B cell (primary cell): ENCODE results near the gene SLIT3. TPM values are rescaled to one million over a fixed set of nuclear protein-coding genes. Genes with fewer than 3 reads are reported as not detected.

ENCODE experiments used
- ATAC-seq: fragments of 200-7000 bp; cut with Tn5 transposase; one replicate; pipeline ENCODE4 v1.10.0; 2021; ENCODE audit warnings: low read depth, mild to moderate bottlenecking, moderate number of reproducible peaks, moderate library complexity
- CTCF ChIA-PET: fragments of 350-600 bp; sonication (Branson Sonifier 250); formaldehyde crosslinking; loops from one replicate; lab custom pipeline; 2021; ENCODE audit warnings: antibody characterized with exemption, inconsistent platforms; lab: Charles Lee
- POLR2A ChIA-PET: fragments of 350-600 bp; sonication (Branson Sonifier 250); formaldehyde crosslinking; loops from one replicate; lab custom pipeline; 2021; ENCODE audit warnings: antibody characterized with exemption; lab: Charles Lee
- DNase-seq: peaks from one replicate; pipeline ENCODE4 v3.0.0; 2013
- H2AFZ ChIP-seq: 2 replicates; pipeline ENCODE4 v1.6.1; 2012; ENCODE audit warnings: mild to moderate bottlenecking, low read depth, low read length; ENCODE audit not compliant: insufficient read depth, poor library complexity, severe bottlenecking
- H3K27ac ChIP-seq, 2 donors: 1 replicate in 1 of 2; 2 replicates in 1 of 2; pipeline ENCODE4 v1.5.1; 2012 to 2013; ENCODE audit warnings: low read length in 2 of 2, mild to moderate bottlenecking in 2 of 2, moderate library complexity in 1 of 2
- H3K27me3 ChIP-seq, 4 experiments: fragments of 200-600 bp in 1 of 4; sonication (generic) in 1 of 4; replicated peaks in 1 of 4; 1 replicate in 2 of 4; 2 replicates in 2 of 4; pipeline versions ENCODE4 v1.6.1 to v1.7.0; 2013 to 2016; ENCODE audit warnings: low read length in 3 of 4, mild to moderate bottlenecking in 2 of 4, mixed read lengths in 1 of 4, moderate library complexity in 1 of 4; ENCODE audit not compliant: insufficient read depth in 4 of 4, control insufficient read depth in 3 of 4; ENCODE audit errors: control extremely low read depth in 1 of 4
- H3K36me3 ChIP-seq, 2 experiments: replicated peaks in 1 of 2; 1 replicate in 1 of 2; 2 replicates in 1 of 2; pipeline versions ENCODE4 v1.6.1 to v1.7.1; 2013; ENCODE audit warnings: low read length in 1 of 2; ENCODE audit not compliant: insufficient read depth in 2 of 2, control insufficient read depth in 1 of 2; ENCODE audit errors: control extremely low read depth in 1 of 2, extremely low read depth in 1 of 2
- H3K4me1 ChIP-seq, 2 donors: fragments of 200-600 bp in 1 of 2; sonication (generic) in 1 of 2; 1 replicate in 1 of 2; 2 replicates in 1 of 2; pipeline versions ENCODE4 v1.5.1 to v1.6.1; 2013 to 2017; ENCODE audit warnings: low read length in 2 of 2; ENCODE audit not compliant: control insufficient read depth in 2 of 2, insufficient read depth in 2 of 2
- H3K4me2 ChIP-seq: replicated peaks from 2 replicates; pipeline ENCODE3; 2012; ENCODE audit warnings: mild to moderate bottlenecking, low read depth, low read length; ENCODE audit not compliant: poor library complexity, severe bottlenecking
- H3K4me3 ChIP-seq, 5 experiments: fragments of 200-600 bp in 1 of 5; sonication (generic) in 1 of 5; 1 replicate in 3 of 5; 2 replicates in 2 of 5; pipeline versions ENCODE4 v1.5.1 to v1.7.0; 2011 to 2016; ENCODE audit warnings: low read length in 4 of 5, mild to moderate bottlenecking in 4 of 5, low read depth in 2 of 5, control low read depth in 1 of 5, moderate library complexity in 1 of 5; ENCODE audit not compliant: insufficient read depth in 1 of 5; ENCODE audit errors: control extremely low read depth in 1 of 5, extremely low read depth in 1 of 5
- H3K79me2 ChIP-seq: fragments of 200-600 bp; sonication (generic); one replicate; pipeline ENCODE4 v1.6.0; 2016; ENCODE audit warnings: low read length; ENCODE audit not compliant: control insufficient read depth, insufficient read depth
- H3K9ac ChIP-seq: fragments of 200-600 bp; sonication (generic); 2 replicates; pipeline ENCODE4 v1.6.1; 2017; ENCODE audit warnings: mild to moderate bottlenecking, low read length, moderate library complexity
- H3K9me3 ChIP-seq, 3 donors: one replicate each; pipeline versions ENCODE4 v1.6.1 to v1.7.1; 2013; ENCODE audit warnings: low read length in 2 of 3; ENCODE audit not compliant: control insufficient read depth in 2 of 3, insufficient read depth in 1 of 3; ENCODE audit errors: control extremely low read depth in 1 of 3
- H4K20me1 ChIP-seq: 2 replicates; pipeline ENCODE4 v1.6.0; 2012; ENCODE audit warnings: mild to moderate bottlenecking, low read length; ENCODE audit not compliant: insufficient read depth, control insufficient read depth, poor library complexity, severe bottlenecking
- H3K27ac Mint-ChIP-seq: one replicate; pipeline ENCODE4 v1.8.0; 2021; ENCODE audit warnings: mixed read lengths
- H3K27me3 Mint-ChIP-seq: one replicate; pipeline ENCODE4 v1.8.0; 2021; ENCODE audit warnings: mixed read lengths
- H3K4me1 Mint-ChIP-seq: one replicate; pipeline ENCODE4 v1.8.0; 2021; ENCODE audit warnings: mixed read lengths
- H3K4me3 Mint-ChIP-seq: one replicate; pipeline ENCODE4 v1.8.0; 2021; ENCODE audit warnings: mixed read lengths
- H3K9me3 Mint-ChIP-seq: one replicate; pipeline ENCODE4 v1.8.0; 2022; ENCODE audit warnings: mixed read lengths; ENCODE audit not compliant: insufficient read depth
- CTCF ChIP-seq: fragments of 200-600 bp; IDR thresholded peaks from one replicate; pipeline ENCODE4 v1.8.0; 2022; ENCODE audit warnings: antibody characterized with exemption, mild to moderate bottlenecking
- EZH2 ChIP-seq: IDR thresholded peaks from 2 replicates; pipeline ENCODE4 v1.6.1; 2012; ENCODE audit warnings: borderline replicate concordance, low read depth, mild to moderate bottlenecking, moderate library complexity, low read length; ENCODE audit not compliant: insufficient read depth, poor library complexity, severe bottlenecking
- WGBS: methylation state at CpG from one replicate; pipeline ENCODE4 v1.1.5; 2013; ENCODE audit warnings: missing lambda C conversion rate; ENCODE audit not compliant: insufficient coverage; 5-methylcytosine and 5-hydroxymethylcytosine counted together
- intact Hi-C: fragments of 100-400 bp; cut with micrococcal nuclease; formaldehyde crosslinking; loops from one replicate; pipeline ENCODE4 v1.10.0; 2022
- polyA plus RNA-seq: library from polyadenylated mRNA; depleted of rRNA; stranded (reverse); fragments of >200 nt; gene quantifications from 2 replicates; pipeline ENCODE4 v1.2.3, GENCODE V29; 2012
- total RNA-seq, 2 donors: library from RNA; stranded (reverse); fragments of 120-200 nt in 1 of 2; gene quantifications; 1 replicate in 1 of 2; 2 replicates in 1 of 2; pipeline versions ENCODE4 v1.2.3 to v1.2.4, GENCODE V29; 2013 to 2022

SLIT3 gene
- total and polyA plus RNA-seq, 2 donors (not counting 1 experiment from before 2014, with no cell fraction given): not detected

GRCh38 chr5:168786147-168786546 is 514.8 kb downstream of the SLIT3 start:
- H3K4me1 Mint-ChIP-seq: no peaks in the 10 kb centered on the region

GRCh38 chr5:168784454-168784853 is 516.5 kb downstream of the SLIT3 start:
- DNase-seq (no peak), ATAC-seq (no peak)
- H3K4me1 Mint-ChIP-seq: no peaks in the 10 kb centered on the region
- CTCF ChIA-PET: no interaction called here
- Histone ChIP-seq H2AFZ (no peak overlapping the region), H3K9me3 (no peaks in the 10 kb centered on the region), H3K36me3 (no peaks in the 10 kb centered on the region), H3K79me2 (no peaks in the 10 kb centered on the region), H3K4me1 (no peaks in the 10 kb centered on the region), H3K27ac (no peak overlapping the region), H3K9ac (no peak overlapping the region), H4K20me1 (no peaks in the 10 kb centered on the region), H3K27me3 (no peaks in the 10 kb centered on the region), H3K4me3 (no peak overlapping the region), H3K4me2 (no peak overlapping the region)
- POLR2A ChIA-PET: no interaction called here
- TF ChIP-seq CTCF (no peak), EZH2 (no peak)
- no peak overlapping the region for H3K27ac Mint-ChIP-seq
- no peaks in the 10 kb centered on the region for H3K9me3 Mint-ChIP-seq
- no peak overlapping the region for H3K4me3 Mint-ChIP-seq
- intact Hi-C loops: no loop called here
- no peaks in the 10 kb centered on the region for H3K27me3 Mint-ChIP-seq
- WGBS: no CpG with 5 or more reads among the region's 4 CpGs

More at GRCh38 chr5:168786147-168786546, 514.8 kb downstream of the SLIT3 start:
- Histone ChIP-seq H3K9ac (no peak overlapping the region), H3K4me2 (no peak overlapping the region), H3K4me1 (no peaks in the 10 kb centered on the region), H3K79me2 (no peaks in the 10 kb centered on the region), H3K4me3 (no peak overlapping the region), H3K9me3 (no peaks in the 10 kb centered on the region), H3K27ac (no peak overlapping the region), H3K36me3 (no peaks in the 10 kb centered on the region), H2AFZ (no peak overlapping the region), H4K20me1 (no peaks in the 10 kb centered on the region), H3K27me3 (no peaks in the 10 kb centered on the region)
- DNase-seq: no peak
- whole genome bisulfite sequencing: 86% methylated on average over 2 of the region's 3 CpGs
- Mint-ChIP-seq H3K27ac (no peak overlapping the region), H3K27me3 (no peaks in the 10 kb centered on the region), H3K4me3 (no peak overlapping the region), H3K9me3 (no peaks in the 10 kb centered on the region)
- intact Hi-C loops: no loop called here
- no peak for TF ChIP-seq EZH2
- no peak for TF ChIP-seq CTCF
- ATAC-seq: no peak
- ChIA-PET POLR2A (no interaction called here), CTCF (interaction anchor here (1.3 kb wide), 1 partner anchor 8 kb away, joined by 3 read pairs; no protein-coding TSS in a partner anchor)
